K562 (cell line): Measurements from ENCODE around the gene SLC24A3. TPM values are rescaled to one million over a fixed set of nuclear protein-coding genes. Genes with fewer than 3 reads are reported as not detected.

Experiments used
- ATAC-seq: fragments of 200-7000 bp; cut with Tn5 transposase; 3 replicates; pipeline ENCODE4 v1.9.1; 2020; ENCODE audit warnings: moderate library complexity
- BruUV-seq: library from RNA; stranded (reverse); fragments of 400-500 nt; replicated peaks from 2 replicates; lab custom pipeline; 2021; lab: Mats Ljungman, UMichigan
- CTCF ChIA-PET: fragments of 300-600 bp; formaldehyde crosslinking; extraction: SDS; loops from one replicate; lab custom pipeline; 2021; ENCODE audit warnings: low intra/inter-chr PET ratio; lab: Yijun Ruan, JAX
- POLR2A ChIA-PET: fragments of 300-600, 350-650 bp; sonication (Branson Sonifier 250); formaldehyde crosslinking; extraction: SDS; loops from one replicate; lab custom pipeline; 2021; ENCODE audit warnings: antibody characterized with exemption, inconsistent platforms; lab: Yijun Ruan, JAX
- DNase-seq, 4 experiments: peaks; one replicate each; pipeline versions ENCODE4 v3.0.0 to v3.0.0-alpha.2; 2011 to 2018; ENCODE audit warnings: low spot score in 3 of 4, mixed read lengths in 3 of 4; ENCODE audit errors: extremely low read depth in 1 of 4
- FAIRE-seq: peaks from 2 replicates; lab custom pipeline; 2011; peaks lifted over from hg19 to GRCh38; lab: Jason Lieb, UNC
- H2AFZ ChIP-seq: 2 replicates; pipeline ENCODE4 v1.6.0; 2011; ENCODE audit warnings: low read depth, low read length, control low read depth, inconsistent platforms
- H3K27ac ChIP-seq: fragments of 200-600 bp; 3 replicates; pipeline ENCODE4 v1.8.0; 2011; ENCODE audit warnings: low read depth, mild to moderate bottlenecking, control low read depth, inconsistent platforms, low read length, moderate library complexity, mixed read lengths; ENCODE audit errors: extremely low read depth
- H3K27me3 ChIP-seq, 2 experiments: fragments of 300-600 bp in 1 of 2; 2 replicates in 1 of 2; 3 replicates in 1 of 2; pipeline versions ENCODE4 v1.6.0 to v1.8.0; 2011; ENCODE audit warnings: inconsistent platforms in 2 of 2, low read length in 2 of 2, mild to moderate bottlenecking in 1 of 2, mixed read lengths in 1 of 2, moderate library complexity in 1 of 2; ENCODE audit not compliant: control insufficient read depth in 2 of 2, insufficient read depth in 2 of 2
- H3K36me3 ChIP-seq: fragments of 300-600 bp; 3 replicates; pipeline ENCODE4 v1.8.0; 2011; ENCODE audit warnings: mild to moderate bottlenecking, low read length, inconsistent platforms; ENCODE audit not compliant: control insufficient read depth, insufficient read depth
- H3K4me1 ChIP-seq, 2 experiments: fragments of 200-600 bp in 1 of 2; replicated peaks in 1 of 2; 2 replicates in 1 of 2; 3 replicates in 1 of 2; pipeline versions ENCODE4 v1.5.1 to v1.8.0; 2011; ENCODE audit warnings: inconsistent platforms in 2 of 2, low read length in 2 of 2, mild to moderate bottlenecking in 1 of 2, mixed read lengths in 1 of 2, moderate library complexity in 1 of 2; ENCODE audit not compliant: control insufficient read depth in 2 of 2, insufficient read depth in 2 of 2
- H3K4me2 ChIP-seq: 2 replicates; pipeline ENCODE4 v1.6.1; 2011; ENCODE audit warnings: low read length, control low read depth, inconsistent platforms, mixed read lengths; ENCODE audit not compliant: insufficient read depth
- H3K4me3 ChIP-seq: fragments of 200-600 bp; sonication (generic), shearing (Covaris generic); 2 replicates; pipeline ENCODE4 v1.5.1; 2016; ENCODE audit warnings: control low read depth, inconsistent platforms
- H3K79me2 ChIP-seq: fragments of 200-600 bp; 3 replicates; pipeline ENCODE4 v1.8.0; 2011; ENCODE audit warnings: low read length, inconsistent platforms; ENCODE audit not compliant: control insufficient read depth, insufficient read depth
- H3K9ac ChIP-seq, 2 experiments: 2 replicates each; pipeline versions ENCODE4 v1.6.0 to v1.6.1; 2011; ENCODE audit warnings: low read depth in 2 of 2, low read length in 2 of 2, control low read depth in 1 of 2, inconsistent platforms in 1 of 2, mild to moderate bottlenecking in 1 of 2, mixed read lengths in 1 of 2; ENCODE audit not compliant: insufficient read depth in 1 of 2
- H3K9me1 ChIP-seq: one replicate; pipeline ENCODE4 v1.6.0; 2011; ENCODE audit warnings: inconsistent platforms, mild to moderate bottlenecking, low read length, moderate library complexity; ENCODE audit not compliant: control insufficient read depth, insufficient read depth
- H3K9me3 ChIP-seq: replicated peaks from 2 replicates; pipeline ENCODE4 v1.5.1; 2011; ENCODE audit warnings: low read depth, low read length, inconsistent platforms; ENCODE audit not compliant: control insufficient read depth, insufficient read depth
- H4K20me1 ChIP-seq: replicated peaks from 2 replicates; pipeline ENCODE4 v1.6.1; 2011; ENCODE audit warnings: low read length, inconsistent platforms, mixed read lengths; ENCODE audit not compliant: control insufficient read depth, insufficient read depth
- EZH2 ChIP-seq: IDR thresholded peaks from 2 replicates; pipeline ENCODE4 v1.6.1; 2012; ENCODE audit warnings: low read depth, mild to moderate bottlenecking, inconsistent platforms, low read length, borderline replicate concordance
- HDAC6 ChIP-seq: IDR thresholded peaks from 2 replicates; pipeline ENCODE4 v1.6.1; 2012; ENCODE audit warnings: low read depth, mild to moderate bottlenecking, control low read depth, inconsistent platforms, low read length, moderate library complexity
- MEF2A ChIP-seq: IDR thresholded peaks from 2 replicates; pipeline ENCODE4 v1.6.1; 2011; ENCODE audit warnings: low read depth, mild to moderate bottlenecking, low read length, moderate library complexity; ENCODE audit not compliant: control insufficient read depth
- MEIS2 ChIP-seq: fragments of 450-650 bp; IDR thresholded peaks from 2 replicates; pipeline ENCODE4 v1.6.1; 2014; ENCODE audit warnings: mild to moderate bottlenecking; ENCODE audit not compliant: partially characterized antibody
- POLR2H ChIP-seq: IDR thresholded peaks from 2 replicates; pipeline ENCODE4 v1.6.1; 2016; ENCODE audit warnings: missing genetic modification characterization, low read depth, mild to moderate bottlenecking, control low read depth, missing compliant biosample characterization, moderate library complexity
- PTTG1 ChIP-seq: fragments of 450-650 bp; IDR thresholded peaks from 2 replicates; pipeline ENCODE4 v1.6.1; 2016; ENCODE audit warnings: low read depth, mild to moderate bottlenecking, missing genetic modification characterization, missing compliant biosample characterization
- RB1 ChIP-seq: fragments of 450-650 bp; IDR thresholded peaks from 2 replicates; pipeline ENCODE4 v1.6.1; 2017; ENCODE audit warnings: low read depth, mild to moderate bottlenecking
- TOE1 ChIP-seq, 2 experiments: fragments of 450-650 bp in 1 of 2; sonication (generic) in 1 of 2; formaldehyde crosslinking in 1 of 2; IDR thresholded peaks; 2 replicates each; pipeline versions ENCODE4 v1.7.1 to v1.8.0; 2016 to 2022; ENCODE audit warnings: borderline replicate concordance in 2 of 2, mild to moderate bottlenecking in 2 of 2, antibody characterized with exemption in 1 of 2, inconsistent platforms in 1 of 2, low read depth in 1 of 2, missing genetic modification reagents in 1 of 2, moderate library complexity in 1 of 2
- ZC3H11A ChIP-seq: IDR thresholded peaks from 2 replicates; pipeline ENCODE4 v1.6.1; 2012; ENCODE audit warnings: low read depth, low read length, improper control_type of control experiment
- ZNF212 ChIP-seq: fragments of 450-650 bp; formaldehyde crosslinking; IDR thresholded peaks from 2 replicates; pipeline ENCODE4 v1.4.0; 2020; ENCODE audit warnings: mild to moderate bottlenecking
- ZNF232 ChIP-seq: sonication (generic); formaldehyde crosslinking; IDR thresholded peaks from 2 replicates; pipeline ENCODE4 v1.8.0; 2022; ENCODE audit warnings: mild to moderate bottlenecking, missing genetic modification reagents
- ZNF717 ChIP-seq: fragments of 250-450 bp; sonication (Bioruptor Pico); IDR thresholded peaks from 2 replicates; pipeline ENCODE4 v1.5.0; 2021
- WGBS: fragments of 100-300 bp; shearing (Covaris generic); methylation state at CpG from one replicate; pipeline ENCODE4 v1.1.6; 2016; ENCODE audit warnings: low coverage, mixed read lengths; ENCODE audit not compliant: insufficient coverage; ENCODE audit errors: missing lambda C conversion rate; 5-methylcytosine and 5-hydroxymethylcytosine counted together
- in situ Hi-C: fragments of 300-500 bp; cut with MboI; formaldehyde crosslinking; loops from 4 replicates; pipeline ENCODE4 v1.15.0; 2018; ENCODE audit warnings: inconsistent platforms, mixed read lengths
- intact Hi-C: fragments of 100-400 bp; cut with micrococcal nuclease; formaldehyde crosslinking; loops from 2 replicates; pipeline ENCODE4 v1.14.2; 2022
- polyA plus RNA-seq, 8 experiments: library from polyadenylated mRNA; depleted of rRNA in 4 of 8; stranded (reverse) in 5 of 8; unstranded in 3 of 8; fragments of >200 nt; fragmentation: Nextera tagmentation in 2 of 8; fragmentation: Illumina TruSeq in 1 of 8; extraction: Ambion mirVana in 2 of 8; extraction: Trizol in 1 of 8; gene quantifications; 2 replicates each; pipeline versions ENCODE4 v1.2.1 to v1.2.3, GENCODE V29; 2011 to 2014; ENCODE audit warnings: inconsistent platforms in 1 of 8, missing spikeins in 1 of 8
- total RNA-seq, 7 experiments: library from RNA; depleted of rRNA in 6 of 7; stranded (reverse); fragments of >200 nt in 6 of 7; fragmentation: Illumina TruSeq in 2 of 7; extraction: Trizol in 2 of 7; gene quantifications; 2 replicates each; pipeline versions ENCODE4 v1.2.1 to v1.2.3, GENCODE V29; 2011 to 2021; ENCODE audit warnings: low replicate concordance in 1 of 7
- TF ChIP-seq, protein P1 (sequence below), 2 experiments: IDR thresholded peaks; 2 replicates each; pipeline ENCODE4 v1.6.1; 2011; ENCODE audit warnings: borderline replicate concordance in 1 of 2, control low read depth in 1 of 2, low read depth in 1 of 2, low read length in 1 of 2, mild to moderate bottlenecking in 1 of 2, mixed read lengths in 1 of 2, moderate library complexity in 1 of 2; ENCODE audit not compliant: insufficient read depth in 1 of 2, insufficient read length in 1 of 2, poor library complexity in 1 of 2, severe bottlenecking in 1 of 2; ENCODE audit errors: extremely low read depth in 1 of 2

The SLC24A3 gene
- total and polyA plus RNA-seq, 9 of the 15 experiments (the other 6 are each of a cell fraction or from before 2014, with no cell fraction given), result not detected

DNA sequence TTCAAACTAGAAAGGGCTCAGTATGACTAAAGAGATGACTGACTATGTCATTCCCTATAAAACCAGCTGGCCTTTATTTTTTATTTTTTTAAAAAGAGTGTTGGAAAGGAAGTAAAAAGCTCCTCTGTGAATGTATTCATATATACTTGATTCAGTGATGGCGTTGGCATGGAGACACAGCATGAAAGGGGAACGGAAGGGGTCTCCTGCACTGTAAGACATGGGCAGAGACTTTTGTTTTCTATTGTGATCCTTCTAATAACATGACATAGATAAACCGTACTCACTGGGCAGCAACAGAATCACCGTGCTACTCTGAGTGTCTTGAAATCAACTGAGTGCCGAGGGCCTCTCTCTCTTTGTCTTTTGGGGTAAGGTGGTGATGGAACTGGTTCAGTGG is 317.6 kb downstream of the SLC24A3 start:
- ChIA-PET CTCF (no interaction called here), POLR2A (no interaction called here)
- BruUV-seq, result no TSS peak
- no peak overlapping the region for H3K4me3 ChIP-seq
- in situ Hi-C loops (no loop called here), intact Hi-C loops (no loop called here)
- no peak overlapping the region for H3K9ac ChIP-seq
- ATAC-seq (no peak), DNase-seq (no peak), FAIRE-seq (no peak)
- no peaks in the 10 kb centered on the region for H4K20me1 ChIP-seq
- no peaks in the 10 kb centered on the region for H3K36me3 ChIP-seq
- no peak overlapping the region for H2AFZ ChIP-seq
- H3K27me3 ChIP-seq, result no peaks in the 10 kb centered on the region
- H3K4me2 ChIP-seq, result no peak overlapping the region
- TF ChIP-seq MEF2A (no peak), ZNF232 (CRISPR knock-in tag) (no peak), EZH2 (no peak), POLR2H (tag) (no peak), PTTG1 (no peak), MEIS2 (no peak), HDAC6 (no peak), ZNF212 (CRISPR knock-in tag) (no peak), RB1 (no peak), TOE1 (IDR thresholded peaks at IDR 0.05; ENCODE audit: borderline replicate concordance) (no peak), TOE1 (CRISPR knock-in tag; IDR thresholded peaks at IDR 0.05; ENCODE audit: borderline replicate concordance, low read depth) (no peak), ZNF717 (CRISPR knock-in tag) (no peak), ZC3H11A (no peak)
- TF ChIP-seq, protein P1, sequence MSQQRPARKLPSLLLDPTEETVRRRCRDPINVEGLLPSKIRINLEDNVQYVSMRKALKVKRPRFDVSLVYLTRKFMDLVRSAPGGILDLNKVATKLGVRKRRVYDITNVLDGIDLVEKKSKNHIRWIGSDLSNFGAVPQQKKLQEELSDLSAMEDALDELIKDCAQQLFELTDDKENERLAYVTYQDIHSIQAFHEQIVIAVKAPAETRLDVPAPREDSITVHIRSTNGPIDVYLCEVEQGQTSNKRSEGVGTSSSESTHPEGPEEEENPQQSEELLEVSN (IDR thresholded peaks at IDR 0.05; ENCODE audit: borderline replicate concordance in 1 of 2, extremely low read depth in 1 of 2, insufficient read depth in 1 of 2, insufficient read length in 1 of 2, low read depth in 1 of 2, low read length in 1 of 2, poor library complexity in 1 of 2, severe bottlenecking in 1 of 2), result no peak
- H3K9me1 ChIP-seq, result no peaks in the 10 kb centered on the region
- WGBS, result 0% methylated on average over 4 of the region's 5 CpGs
- no peaks in the 10 kb centered on the region; a peak in 1 of 5 replicates for H3K4me1 ChIP-seq
- H3K27ac ChIP-seq, result no peak overlapping the region
- H3K79me2 ChIP-seq, result no peaks in the 10 kb centered on the region
- H3K9me3 ChIP-seq, result no peaks in the 10 kb centered on the region
